SJCRH30 (cell line): Measurements from ENCODE around the gene LAMB4. TPM values are rescaled to one million over a fixed set of nuclear protein-coding genes. Genes with fewer than 3 reads are reported as not detected.

Experiments
- DNase-seq, 2 experiments: peaks; one replicate each; pipeline ENCODE4 v3.0.0-alpha.2; 2015 to 2020
- H3K27ac ChIP-seq: fragments of 250-450 bp; sonication (Bioruptor Pico); 2 replicates; pipeline ENCODE4 v1.5.1; 2020; ENCODE audit warnings: mild to moderate bottlenecking, moderate library complexity
- H3K27me3 ChIP-seq: fragments of 250-450 bp; sonication (Bioruptor Pico); 2 replicates; pipeline ENCODE4 v1.5.1; 2020; ENCODE audit warnings: mild to moderate bottlenecking, moderate library complexity
- H3K36me3 ChIP-seq: fragments of 250-450 bp; sonication (Bioruptor Pico); 2 replicates; pipeline ENCODE4 v1.5.1; 2020; ENCODE audit warnings: mild to moderate bottlenecking, moderate library complexity
- H3K4me1 ChIP-seq: fragments of 250-450 bp; sonication (Bioruptor Pico); 2 replicates; pipeline ENCODE4 v1.5.1; 2020; ENCODE audit warnings: mild to moderate bottlenecking, moderate library complexity
- H3K4me3 ChIP-seq: fragments of 250-450 bp; sonication (Bioruptor Pico); 2 replicates; pipeline ENCODE4 v1.5.1; 2020; ENCODE audit warnings: mild to moderate bottlenecking, moderate library complexity
- H3K9me3 ChIP-seq: fragments of 250-450 bp; sonication (Bioruptor Pico); replicated peaks from 2 replicates; pipeline ENCODE4 v1.5.1; 2020; ENCODE audit warnings: mild to moderate bottlenecking, moderate library complexity
- total RNA-seq: library from RNA; depleted of rRNA; stranded (reverse); fragments of >200 nt; shearing (Covaris generic); gene quantifications from 2 replicates; pipeline ENCODE4 v1.2.3, GENCODE V29; 2014; rRNA removed

The LAMB4 gene
- not detected in 2 replicates for total RNA-seq

- H3K27me3 ChIP-seq: no peaks in the 10 kb centered on the region
- H3K4me3 ChIP-seq: no peak within 1 kb of the TSS
- H3K9me3 ChIP-seq: 0 out of 2 replicates have a peak, but pooled peaks cover 3% of the 10 kb centered on the region
- H3K36me3 ChIP-seq: no peaks in the 10 kb centered on the region
- H3K4me1 ChIP-seq: peaks cover 6% of the 10 kb centered on the region
- no peak within 1 kb of the TSS for H3K27ac ChIP-seq
- no peak for DNase-seq
These were observed at the start of gene LAMB4 for GRCh38 chr7:108130261-108130660. Gene LAMB4, minus strand, starts transcription at chr7:108130361. Its CDS starts 7,197 bp downstream, at chr7:108123164.

- no peak overlapping the region for H3K27ac ChIP-seq
- DNase-seq: peak; percentile 35 to 51
- no peaks in the 10 kb centered on the region for H3K27me3 ChIP-seq
- H3K4me1 ChIP-seq: peaks cover 6% of the 10 kb centered on the region; the same call in 1 of the 2 replicates
- H3K36me3 ChIP-seq: peaks cover 8% of the 10 kb centered on the region; the same call in 1 of the 2 replicates
- no peaks in the 10 kb centered on the region for H3K9me3 ChIP-seq
- H3K4me3 ChIP-seq: no peak overlapping the region
These were observed 48.2 kb upstream of the LAMB4 start for GRCh38 chr7:108178398-108178797.

GRCh38 chr7:108171164-108171563 lies 41.0 kb upstream of the LAMB4 start:
- Histone ChIP-seq H3K36me3 (no peaks in the 10 kb centered on the region; the same call in 1 of the 2 replicates), H3K4me3 (no peak overlapping the region), H3K27ac (no peak overlapping the region), H3K9me3 (no peaks in the 10 kb centered on the region), H3K4me1 (no peaks in the 10 kb centered on the region), H3K27me3 (no peaks in the 10 kb centered on the region)
- DNase-seq: no peak

GRCh38 chr7:108170251-108170650 lies 40.1 kb upstream of the LAMB4 start:
- H3K27ac ChIP-seq: no peak overlapping the region
- no peaks in the 10 kb centered on the region for H3K9me3 ChIP-seq
- H3K27me3 ChIP-seq: no peaks in the 10 kb centered on the region
- no peak overlapping the region for H3K4me3 ChIP-seq
- no peaks in the 10 kb centered on the region; the same call in 1 of the 2 replicates for H3K36me3 ChIP-seq
- DNase-seq: no peak
- H3K4me1 ChIP-seq: no peaks in the 10 kb centered on the region

- H3K27ac ChIP-seq: no peak overlapping the region
- no peaks in the 10 kb centered on the region for H3K27me3 ChIP-seq
- no peaks in the 10 kb centered on the region for H3K36me3 ChIP-seq
- H3K4me3 ChIP-seq: no peak overlapping the region
- DNase-seq: no peak
- no peaks in the 10 kb centered on the region for H3K4me1 ChIP-seq
- H3K9me3 ChIP-seq: no peaks in the 10 kb centered on the region
These were observed 37.3 kb upstream of the LAMB4 start for GRCh38 chr7:108167460-108167859.

- Histone ChIP-seq H3K27ac (no peak overlapping the region), H3K36me3 (no peaks in the 10 kb centered on the region), H3K4me1 (no peaks in the 10 kb centered on the region), H3K27me3 (no peaks in the 10 kb centered on the region), H3K4me3 (no peak overlapping the region), H3K9me3 (no peaks in the 10 kb centered on the region)
- no peak for DNase-seq
These were observed 36.5 kb upstream of the LAMB4 start for GRCh38 chr7:108166687-108167086.

GRCh38 chr7:108165723-108166122 lies 35.6 kb upstream of the LAMB4 start:
- Histone ChIP-seq H3K4me1 (no peaks in the 10 kb centered on the region), H3K9me3 (no peaks in the 10 kb centered on the region), H3K36me3 (no peaks in the 10 kb centered on the region), H3K4me3 (no peak overlapping the region), H3K27ac (no peak overlapping the region), H3K27me3 (no peaks in the 10 kb centered on the region)
- DNase-seq: no peak

- no peaks in the 10 kb centered on the region for H3K27me3 ChIP-seq
- H3K27ac ChIP-seq: no peak overlapping the region
- no peaks in the 10 kb centered on the region for H3K9me3 ChIP-seq
- no peak overlapping the region for H3K4me3 ChIP-seq
- DNase-seq: no peak
- no peaks in the 10 kb centered on the region for H3K4me1 ChIP-seq
- H3K36me3 ChIP-seq: no peaks in the 10 kb centered on the region
These were observed 34.8 kb upstream of the LAMB4 start for GRCh38 chr7:108164946-108165345.

- Histone ChIP-seq H3K4me3 (no peak overlapping the region), H3K27me3 (no peaks in the 10 kb centered on the region), H3K9me3 (no peaks in the 10 kb centered on the region), H3K36me3 (no peaks in the 10 kb centered on the region), H3K27ac (no peak overlapping the region), H3K4me1 (no peaks in the 10 kb centered on the region)
- no peak for DNase-seq
These were observed 34.2 kb upstream of the LAMB4 start for GRCh38 chr7:108164342-108164741.

- H3K4me1 ChIP-seq: no peaks in the 10 kb centered on the region
- H3K27ac ChIP-seq: no peak overlapping the region
- H3K36me3 ChIP-seq: no peaks in the 10 kb centered on the region
These were observed 28.6 kb upstream of the LAMB4 start for GRCh38 chr7:108158776-108159175.

GRCh38 chr7:108157606-108158335 lies 27.6 kb upstream of the LAMB4 start:
- H3K36me3 ChIP-seq: no peaks in the 10 kb centered on the region
- H3K4me3 ChIP-seq: no peak overlapping the region
- H3K27ac ChIP-seq: no peak overlapping the region
- no peaks in the 10 kb centered on the region for H3K9me3 ChIP-seq
- no peaks in the 10 kb centered on the region for H3K27me3 ChIP-seq
- H3K4me1 ChIP-seq: no peaks in the 10 kb centered on the region
- no peak for DNase-seq

More at GRCh38 chr7:108158776-108159175, 28.6 kb upstream of the LAMB4 start:
- Histone ChIP-seq H3K4me3 (no peak overlapping the region), H3K27me3 (no peaks in the 10 kb centered on the region), H3K9me3 (no peaks in the 10 kb centered on the region)
- no peak for DNase-seq

- no peaks in the 10 kb centered on the region for H3K9me3 ChIP-seq
- no peaks in the 10 kb centered on the region for H3K36me3 ChIP-seq
- no peak for DNase-seq
- no peak overlapping the region for H3K27ac ChIP-seq
- no peaks in the 10 kb centered on the region for H3K27me3 ChIP-seq
- H3K4me3 ChIP-seq: no peak overlapping the region
- H3K4me1 ChIP-seq: no peaks in the 10 kb centered on the region
These were observed 26.9 kb upstream of the LAMB4 start for GRCh38 chr7:108156897-108157605.

GRCh38 chr7:108152198-108152597 lies 22.0 kb upstream of the LAMB4 start:
- no peaks in the 10 kb centered on the region for H3K4me1 ChIP-seq
- no peak for DNase-seq
- H3K36me3 ChIP-seq: no peaks in the 10 kb centered on the region; the same call in 1 of the 2 replicates
- no peaks in the 10 kb centered on the region for H3K27me3 ChIP-seq
- no peak overlapping the region for H3K27ac ChIP-seq
- no peaks in the 10 kb centered on the region for H3K9me3 ChIP-seq
- H3K4me3 ChIP-seq: no peak overlapping the region

GRCh38 chr7:108149908-108150307 lies 19.7 kb upstream of the LAMB4 start:
- H3K36me3 ChIP-seq: no peaks in the 10 kb centered on the region; the same call in 1 of the 2 replicates
- no peaks in the 10 kb centered on the region for H3K27me3 ChIP-seq
- H3K4me3 ChIP-seq: no peak overlapping the region
- H3K4me1 ChIP-seq: peaks cover 3% of the 10 kb centered on the region; the same call in 1 of the 2 replicates
- H3K9me3 ChIP-seq: no peaks in the 10 kb centered on the region
- DNase-seq: no peak
- H3K27ac ChIP-seq: no peak overlapping the region

- Histone ChIP-seq H3K27ac (no peak overlapping the region), H3K27me3 (no peaks in the 10 kb centered on the region), H3K36me3 (no peaks in the 10 kb centered on the region; the same call in 1 of the 2 replicates), H3K9me3 (no peaks in the 10 kb centered on the region), H3K4me1 (peaks cover 3% of the 10 kb centered on the region; the same call in 1 of the 2 replicates), H3K4me3 (no peak overlapping the region)
- DNase-seq: no peak
These were observed 19.0 kb upstream of the LAMB4 start for GRCh38 chr7:108149119-108149518.
